Panc1 (cell line): ENCODE results near the gene MAK.

Experiments used
- POLR2AphosphoS5 ChIP-seq: IDR thresholded peaks from 2 replicates; pipeline ENCODE4 v1.6.1; 2012; ENCODE audit warnings: mild to moderate bottlenecking, low read depth, low read length, moderate library complexity
- SIN3A ChIP-seq: IDR thresholded peaks from 2 replicates; pipeline ENCODE4 v1.6.1; 2012; ENCODE audit warnings: low read depth, mild to moderate bottlenecking, low read length, moderate library complexity, borderline replicate concordance; ENCODE audit not compliant: insufficient read depth
- TF ChIP-seq, protein P1 (sequence below), 2 experiments: IDR thresholded peaks; 2 replicates each; pipeline ENCODE4 v1.6.1; 2011 to 2012; ENCODE audit warnings: low read depth in 2 of 2, control low read depth in 1 of 2, low read length in 1 of 2, mild to moderate bottlenecking in 1 of 2, moderate library complexity in 1 of 2; ENCODE audit not compliant: insufficient read depth in 1 of 2
- TF ChIP-seq, protein P2 (sequence below): fragments of 450-650 bp; IDR thresholded peaks from 2 replicates; pipeline ENCODE4 v1.5.1; 2017; ENCODE audit warnings: mild to moderate bottlenecking

DNA sequence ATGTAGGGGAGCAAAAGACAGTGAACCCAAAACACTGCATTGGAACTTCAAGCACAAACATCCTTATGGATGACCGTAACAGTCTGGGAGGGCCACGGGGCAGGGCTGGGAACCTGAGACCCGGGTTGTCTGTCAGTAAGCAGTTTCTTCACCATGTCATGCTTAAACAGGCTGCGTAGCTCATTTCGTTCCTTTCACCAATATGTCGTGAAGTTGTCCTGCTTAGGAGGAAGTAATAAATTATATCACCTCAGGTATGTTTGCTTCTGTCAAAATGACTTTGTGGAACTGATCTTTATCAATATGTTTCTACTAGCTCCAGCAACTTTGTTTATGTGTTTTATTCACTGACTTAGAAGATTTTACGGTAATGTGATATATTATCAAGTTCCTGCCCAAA, 12.4 kb upstream of the MAK start:
- TF ChIP-seq, protein P1, sequence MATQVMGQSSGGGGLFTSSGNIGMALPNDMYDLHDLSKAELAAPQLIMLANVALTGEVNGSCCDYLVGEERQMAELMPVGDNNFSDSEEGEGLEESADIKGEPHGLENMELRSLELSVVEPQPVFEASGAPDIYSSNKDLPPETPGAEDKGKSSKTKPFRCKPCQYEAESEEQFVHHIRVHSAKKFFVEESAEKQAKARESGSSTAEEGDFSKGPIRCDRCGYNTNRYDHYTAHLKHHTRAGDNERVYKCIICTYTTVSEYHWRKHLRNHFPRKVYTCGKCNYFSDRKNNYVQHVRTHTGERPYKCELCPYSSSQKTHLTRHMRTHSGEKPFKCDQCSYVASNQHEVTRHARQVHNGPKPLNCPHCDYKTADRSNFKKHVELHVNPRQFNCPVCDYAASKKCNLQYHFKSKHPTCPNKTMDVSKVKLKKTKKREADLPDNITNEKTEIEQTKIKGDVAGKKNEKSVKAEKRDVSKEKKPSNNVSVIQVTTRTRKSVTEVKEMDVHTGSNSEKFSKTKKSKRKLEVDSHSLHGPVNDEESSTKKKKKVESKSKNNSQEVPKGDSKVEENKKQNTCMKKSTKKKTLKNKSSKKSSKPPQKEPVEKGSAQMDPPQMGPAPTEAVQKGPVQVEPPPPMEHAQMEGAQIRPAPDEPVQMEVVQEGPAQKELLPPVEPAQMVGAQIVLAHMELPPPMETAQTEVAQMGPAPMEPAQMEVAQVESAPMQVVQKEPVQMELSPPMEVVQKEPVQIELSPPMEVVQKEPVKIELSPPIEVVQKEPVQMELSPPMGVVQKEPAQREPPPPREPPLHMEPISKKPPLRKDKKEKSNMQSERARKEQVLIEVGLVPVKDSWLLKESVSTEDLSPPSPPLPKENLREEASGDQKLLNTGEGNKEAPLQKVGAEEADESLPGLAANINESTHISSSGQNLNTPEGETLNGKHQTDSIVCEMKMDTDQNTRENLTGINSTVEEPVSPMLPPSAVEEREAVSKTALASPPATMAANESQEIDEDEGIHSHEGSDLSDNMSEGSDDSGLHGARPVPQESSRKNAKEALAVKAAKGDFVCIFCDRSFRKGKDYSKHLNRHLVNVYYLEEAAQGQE (IDR thresholded peaks at IDR 0.05; ENCODE audit: insufficient read depth in 1 of 2, low read depth in 2 of 2, low read length in 1 of 2), result no peak
- TF ChIP-seq, protein P2, sequence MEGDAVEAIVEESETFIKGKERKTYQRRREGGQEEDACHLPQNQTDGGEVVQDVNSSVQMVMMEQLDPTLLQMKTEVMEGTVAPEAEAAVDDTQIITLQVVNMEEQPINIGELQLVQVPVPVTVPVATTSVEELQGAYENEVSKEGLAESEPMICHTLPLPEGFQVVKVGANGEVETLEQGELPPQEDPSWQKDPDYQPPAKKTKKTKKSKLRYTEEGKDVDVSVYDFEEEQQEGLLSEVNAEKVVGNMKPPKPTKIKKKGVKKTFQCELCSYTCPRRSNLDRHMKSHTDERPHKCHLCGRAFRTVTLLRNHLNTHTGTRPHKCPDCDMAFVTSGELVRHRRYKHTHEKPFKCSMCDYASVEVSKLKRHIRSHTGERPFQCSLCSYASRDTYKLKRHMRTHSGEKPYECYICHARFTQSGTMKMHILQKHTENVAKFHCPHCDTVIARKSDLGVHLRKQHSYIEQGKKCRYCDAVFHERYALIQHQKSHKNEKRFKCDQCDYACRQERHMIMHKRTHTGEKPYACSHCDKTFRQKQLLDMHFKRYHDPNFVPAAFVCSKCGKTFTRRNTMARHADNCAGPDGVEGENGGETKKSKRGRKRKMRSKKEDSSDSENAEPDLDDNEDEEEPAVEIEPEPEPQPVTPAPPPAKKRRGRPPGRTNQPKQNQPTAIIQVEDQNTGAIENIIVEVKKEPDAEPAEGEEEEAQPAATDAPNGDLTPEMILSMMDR, result no peak
- TF ChIP-seq POLR2AphosphoS5 (no peak), SIN3A (no peak)
